Mesothelial cell of epicardium (in vitro differentiated cells): ENCODE measurements around the gene SMIM20. TPM values are rescaled to one million over a fixed set of nuclear protein-coding genes. Genes with fewer than 3 reads are reported as not detected.
"Not testable (repeated sequence)": the region's sequence is repeated elsewhere in the genome, so short reads cannot be mapped to it uniquely, and the experiment has no call there.

Experiments
- DNase-seq, 2 experiments: peaks; one replicate each; pipeline ENCODE4 v3.0.0; 2021; ENCODE audit warnings: low spot score in 2 of 2; ENCODE audit not compliant: unreplicated experiment in 2 of 2
- H3K27ac Mint-ChIP-seq: 2 replicates; pipeline ENCODE4 v1.8.0; 2021; ENCODE audit warnings: mixed read lengths
- H3K27me3 Mint-ChIP-seq: 2 replicates; pipeline ENCODE4 v1.8.0; 2021; ENCODE audit warnings: low read depth, mixed read lengths
- H3K36me3 Mint-ChIP-seq: 2 replicates; pipeline ENCODE4 v1.8.0; 2021; ENCODE audit warnings: mixed read lengths
- H3K4me1 Mint-ChIP-seq: 2 replicates; pipeline ENCODE4 v1.8.0; 2021; ENCODE audit warnings: mixed read lengths
- H3K4me3 Mint-ChIP-seq: 2 replicates; pipeline ENCODE4 v1.8.0; 2021; ENCODE audit warnings: mild to moderate bottlenecking, moderate library complexity, mixed read lengths
- H3K9me3 Mint-ChIP-seq: 2 replicates; pipeline ENCODE4 v1.8.0; 2021; ENCODE audit warnings: mixed read lengths
- CTCF ChIP-seq: fragments of 200-600 bp; sonication (generic); IDR thresholded peaks from one replicate; pipeline ENCODE4 v1.5.0; 2021; ENCODE audit warnings: antibody characterized with exemption; ENCODE audit not compliant: unreplicated experiment
- total RNA-seq: library from RNA; stranded (reverse); gene quantifications from 3 replicates; pipeline ENCODE4 v1.2.1, GENCODE V29; 2021

SMIM20 gene
- total RNA-seq, result 29.7 to 31.5 TPM (median 30.0 TPM) in 3 replicates

- Mint-ChIP-seq H3K4me1 (peaks cover 11% of the 10 kb centered on the region), H3K27ac (peak within 1 kb of the TSS; percentile 95), H3K27me3 (peaks cover 21% of the 10 kb centered on the region), H3K36me3 (no peaks in the 10 kb centered on the region), H3K4me3 (peak within 1 kb of the TSS; percentile 91), H3K9me3 (peaks cover 2% of the 10 kb centered on the region)
- no peak for TF ChIP-seq CTCF
- peak; percentile 77 to 87 for DNase-seq
Measured at GRCh38 chr4:25913851-25914669, at the start of gene SMIM20. Gene SMIM20, plus strand, starts transcription at chr4:25914220. Its CDS starts 94 bp downstream, at chr4:25914314.

- H3K36me3 Mint-ChIP-seq, result no peaks in the 10 kb centered on the region
Measured at GRCh38 chr4:25865586-25865985, 48.4 kb upstream of the SMIM20 start.

DNA sequence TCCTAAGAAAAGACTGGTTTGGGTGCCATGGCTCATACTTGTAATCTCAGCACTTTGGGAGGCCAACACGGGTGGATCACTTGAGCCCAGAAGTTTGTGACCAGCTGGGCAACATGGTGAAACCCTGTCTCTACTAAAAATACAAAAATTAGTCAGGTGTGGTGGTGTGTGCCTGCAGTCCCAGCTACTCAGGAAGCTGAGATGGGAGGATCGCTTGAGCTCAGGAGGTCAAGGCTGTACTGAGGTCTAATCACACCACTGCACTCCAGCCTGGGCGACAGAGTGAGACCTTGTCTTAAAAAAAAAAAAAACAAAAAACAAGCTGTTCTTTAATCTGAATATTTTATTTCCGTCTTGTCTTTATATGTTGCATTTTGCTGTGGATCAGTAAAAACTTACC, 47.6 kb upstream of the SMIM20 start:
- H3K4me1 Mint-ChIP-seq, H3K36me3 Mint-ChIP-seq, DNase-seq, H3K27ac Mint-ChIP-seq, H3K9me3 Mint-ChIP-seq, H3K4me3 Mint-ChIP-seq: not testable (repeated sequence)
- H3K27me3 Mint-ChIP-seq, result peaks cover 34% of the 10 kb centered on the region

More at GRCh38 chr4:25865586-25865985, 48.4 kb upstream of the SMIM20 start:
- Mint-ChIP-seq H3K27me3 (peaks cover 38% of the 10 kb centered on the region), H3K27ac (no peak overlapping the region), H3K4me3 (no peak overlapping the region), H3K4me1 (peaks cover 13% of the 10 kb centered on the region), H3K9me3 (no peaks in the 10 kb centered on the region)
- no peak for DNase-seq
- TF ChIP-seq CTCF, result no peak

GRCh38 chr4:25867781-25868294, 46.2 kb upstream of the SMIM20 start:
- Mint-ChIP-seq H3K4me3 (no peak overlapping the region), H3K27me3 (peaks cover 27% of the 10 kb centered on the region), H3K9me3 (no peaks in the 10 kb centered on the region), H3K4me1 (peaks cover 2% of the 10 kb centered on the region), H3K36me3 (no peaks in the 10 kb centered on the region), H3K27ac (no peak overlapping the region)
- TF ChIP-seq CTCF, result no peak
- DNase-seq, result no peak

GRCh38 chr4:25870081-25870480, 43.9 kb upstream of the SMIM20 start:
- no peaks in the 10 kb centered on the region for H3K9me3 Mint-ChIP-seq
- peaks cover 10% of the 10 kb centered on the region for H3K27me3 Mint-ChIP-seq
- H3K4me1 Mint-ChIP-seq, result peaks cover 13% of the 10 kb centered on the region
- no peak overlapping the region for H3K4me3 Mint-ChIP-seq
- TF ChIP-seq CTCF, result no peak
- no peaks in the 10 kb centered on the region for H3K36me3 Mint-ChIP-seq
- DNase-seq, result no peak
- no peak overlapping the region for H3K27ac Mint-ChIP-seq

- DNase-seq, result no peak
- no peak for TF ChIP-seq CTCF
- H3K4me1 Mint-ChIP-seq, result peaks cover 13% of the 10 kb centered on the region
- H3K36me3 Mint-ChIP-seq, result no peaks in the 10 kb centered on the region
- H3K9me3 Mint-ChIP-seq, result no peaks in the 10 kb centered on the region
- H3K27ac Mint-ChIP-seq, result no peak overlapping the region
- peaks cover 3% of the 10 kb centered on the region for H3K27me3 Mint-ChIP-seq
- H3K4me3 Mint-ChIP-seq, result no peak overlapping the region
Measured at GRCh38 chr4:25872851-25873631, 41.0 kb upstream of the SMIM20 start.
